HCT116 (cell line): Measurements from ENCODE around the gene DMKN. TPM values are rescaled to one million over a fixed set of nuclear protein-coding genes. Genes with fewer than 3 reads are reported as not detected.

Experiments used
- ATAC-seq: fragments of 200-7000 bp; cut with Tn5 transposase; 2 replicates; pipeline ENCODE4 v1.9.1; 2020; ENCODE audit warnings: mild to moderate bottlenecking, moderate library complexity
- BruUV-seq: library from RNA; stranded (reverse); fragments of 400-500 nt; replicated peaks from 2 replicates; lab custom pipeline; 2021; lab: Mats Ljungman, UMichigan
- CTCF ChIA-PET: fragments of 300-600 bp; sonication (Branson Sonifier 250); formaldehyde crosslinking; loops from one replicate; lab custom pipeline; 2021; ENCODE audit warnings: antibody characterized with exemption; lab: Charles Lee
- POLR2A ChIA-PET: fragments of 300-600, 350-600 bp; sonication (Branson Sonifier 250); formaldehyde crosslinking; loops from one replicate; lab custom pipeline; 2021; ENCODE audit warnings: antibody characterized with exemption; lab: Charles Lee
- RAD21 ChIA-PET, 2 experiments: fragments of 300-600 bp; sonication (Branson Sonifier 250); formaldehyde crosslinking; loops; one replicate each; lab custom pipeline; 2023; ENCODE audit warnings: low total read pairs in 2 of 2; ENCODE audit not compliant: uncharacterized antibody in 2 of 2, unreplicated experiment in 2 of 2, low non-redundant PET in 1 of 2; lab: Charles Lee
- DNase-seq: peaks from one replicate; pipeline ENCODE4 v3.0.0-alpha.2; 2010; ENCODE audit warnings: low read depth, low spot score
- H2AFZ ChIP-seq: fragments of 200-600 bp; shearing (Covaris generic), sonication (generic); 2 replicates; pipeline ENCODE4 v1.6.1; 2017; ENCODE audit warnings: low read depth, mixed run types, mixed read lengths, antibody characterized with exemption, low read length; ENCODE audit not compliant: poor library complexity, severe bottlenecking
- H3K27ac ChIP-seq: 2 replicates; pipeline ENCODE4 v1.5.1; 2012; ENCODE audit warnings: low read depth, low read length
- H3K27me3 ChIP-seq: fragments of 200-600 bp; sonication (generic); 2 replicates; pipeline ENCODE4 v1.6.1; 2016; ENCODE audit warnings: mixed run types, low read length, mixed read lengths; ENCODE audit not compliant: insufficient read depth
- H3K36me3 ChIP-seq, 2 experiments: fragments of 200-500 bp in 1 of 2; fragments of 200-600 bp in 1 of 2; sonication (Bioruptor generic) in 1 of 2; sonication (generic) in 1 of 2; 2 replicates each; pipeline versions ENCODE4 v1.5.1 to v1.6.1; 2014 to 2016; ENCODE audit warnings: low read length in 2 of 2, inconsistent platforms in 1 of 2, mixed read lengths in 1 of 2, mixed run types in 1 of 2; ENCODE audit not compliant: insufficient read depth in 2 of 2, control insufficient read depth in 1 of 2
- H3K4me1 ChIP-seq, 2 experiments: fragments of 200-600 bp in 1 of 2; sonication (generic) in 1 of 2; 2 replicates each; pipeline versions ENCODE4 v1.5.1 to v1.6.1; 2012 to 2017; ENCODE audit warnings: low read length in 2 of 2, inconsistent platforms in 1 of 2, mild to moderate bottlenecking in 1 of 2, mixed read lengths in 1 of 2, mixed run types in 1 of 2, moderate library complexity in 1 of 2; ENCODE audit not compliant: insufficient read depth in 2 of 2, control insufficient read depth in 1 of 2
- H3K4me2 ChIP-seq: fragments of 200-600 bp; sonication (generic); 2 replicates; pipeline ENCODE4 v1.6.1; 2017; ENCODE audit warnings: mixed run types, low read length, mixed read lengths
- H3K4me3 ChIP-seq, 2 experiments: fragments of 200-600 bp in 1 of 2; sonication (generic) in 1 of 2; replicated peaks in 1 of 2; 2 replicates each; pipeline ENCODE4 v1.5.1; 2011 to 2016; ENCODE audit warnings: low read length in 2 of 2, control low read depth in 1 of 2, low read depth in 1 of 2, mild to moderate bottlenecking in 1 of 2, mixed read lengths in 1 of 2, mixed run types in 1 of 2
- H3K79me2 ChIP-seq: fragments of 200-600 bp; sonication (generic); 2 replicates; pipeline ENCODE4 v1.6.1; 2017; ENCODE audit warnings: mild to moderate bottlenecking, mixed run types, low read length, moderate library complexity, mixed read lengths; ENCODE audit not compliant: insufficient read depth
- H3K9ac ChIP-seq: fragments of 200-600 bp; sonication (generic); 2 replicates; pipeline ENCODE4 v1.6.1; 2016; ENCODE audit warnings: low read length, mixed read lengths
- H3K9me2 ChIP-seq: fragments of 200-600 bp; sonication (generic), shearing (Covaris generic); 2 replicates; pipeline ENCODE4 v1.6.1; 2017; ENCODE audit warnings: mixed run types, mild to moderate bottlenecking, moderate library complexity; ENCODE audit not compliant: insufficient read depth
- H3K9me3 ChIP-seq, 2 experiments: fragments of 200-500 bp in 1 of 2; fragments of 200-600 bp in 1 of 2; sonication (Bioruptor generic) in 1 of 2; sonication (generic) in 1 of 2; 2 replicates each; pipeline ENCODE4 v1.6.1; 2014 to 2017; ENCODE audit warnings: low read length in 2 of 2, mixed read lengths in 2 of 2, inconsistent platforms in 1 of 2, low read depth in 1 of 2, mild to moderate bottlenecking in 1 of 2, mixed run types in 1 of 2, moderate library complexity in 1 of 2; ENCODE audit not compliant: control insufficient read depth in 1 of 2, insufficient read depth in 1 of 2
- H4K20me1 ChIP-seq: fragments of 200-600 bp; sonication (generic), shearing (Covaris generic); 2 replicates; pipeline ENCODE4 v1.6.1; 2017; ENCODE audit warnings: mixed run types, mild to moderate bottlenecking, moderate library complexity; ENCODE audit not compliant: insufficient read depth
- CEBPB ChIP-seq: IDR thresholded peaks from 2 replicates; pipeline ENCODE4 v1.6.1; 2012; ENCODE audit warnings: low read depth
- EGR1 ChIP-seq: IDR thresholded peaks from 2 replicates; pipeline ENCODE4 v1.6.1; 2012; ENCODE audit warnings: low read depth
- EZH2 ChIP-seq: fragments of 200-600 bp; sonication (generic); IDR thresholded peaks from 2 replicates; pipeline ENCODE4 v1.6.1; 2017; ENCODE audit warnings: antibody characterized with exemption, mixed run types
- JUND ChIP-seq: IDR thresholded peaks from 2 replicates; pipeline ENCODE4 v1.6.1; 2012
- SP1 ChIP-seq: IDR thresholded peaks from 2 replicates; pipeline ENCODE4 v1.6.1; 2012; ENCODE audit warnings: low read depth
- ZFX ChIP-seq: fragments of 450-650 bp; IDR thresholded peaks from 2 replicates; pipeline ENCODE4 v1.6.1; 2017
- intact Hi-C: fragments of 100-400 bp; cut with micrococcal nuclease; formaldehyde crosslinking; loops from 2 replicates; pipeline ENCODE4 v1.10.0; 2022
- total RNA-seq: library from RNA; stranded (reverse); gene quantifications from one replicate; pipeline ENCODE4 v1.2.1, GENCODE V29; 2021; ENCODE audit not compliant: unreplicated experiment
- TF ChIP-seq, protein P1 (sequence below): IDR thresholded peaks from 2 replicates; pipeline ENCODE4 v1.6.1; 2012
- TF ChIP-seq, protein P2 (sequence below): IDR thresholded peaks from 2 replicates; pipeline ENCODE4 v1.6.1; 2012; ENCODE audit warnings: low read depth
- TF ChIP-seq, protein P3 (sequence below): IDR thresholded peaks from 2 replicates; pipeline ENCODE4 v1.6.1; 2012
- TF ChIP-seq, protein P4 (sequence below): IDR thresholded peaks from 2 replicates; pipeline ENCODE4 v1.6.1; 2011; ENCODE audit warnings: mild to moderate bottlenecking, low read length, moderate library complexity; ENCODE audit not compliant: insufficient replicate concordance; ENCODE audit errors: extremely low read depth

The DMKN gene
- total RNA-seq, 1 experiment from 2014 or later: 246 TPM

DNA sequence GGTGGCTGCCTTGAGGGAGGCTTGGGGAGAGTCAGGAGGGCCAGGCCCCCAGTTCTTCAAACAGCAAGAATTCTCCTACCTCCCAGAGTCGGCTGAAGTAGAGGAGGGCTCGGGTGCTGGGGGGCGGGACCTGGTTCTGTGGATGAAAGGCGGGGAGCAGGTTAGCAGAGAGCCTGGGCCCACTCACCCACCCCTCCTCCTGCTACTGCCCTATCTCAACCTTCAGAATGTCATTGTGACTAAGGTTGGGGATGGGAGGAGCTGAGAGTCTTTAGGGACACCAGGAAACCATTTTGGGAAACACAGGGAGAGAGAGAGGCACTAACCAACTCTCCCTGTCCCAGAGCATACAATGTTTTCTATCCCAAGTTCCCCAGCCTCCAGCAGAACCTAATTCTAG lies 10.7 kb downstream of the DMKN start:
- no peaks in the 10 kb centered on the region for H4K20me1 ChIP-seq
- RAD21 ChIA-PET: no interaction called here
- no peaks in the 10 kb centered on the region for H3K4me1 ChIP-seq
- CTCF ChIA-PET: interaction anchor here (1.3 kb wide), 1 partner anchor 7 kb away, joined by 3 read pairs; no protein-coding TSS in a partner anchor
- no peak overlapping the region for H3K4me3 ChIP-seq
- no peak for DNase-seq
- TF ChIP-seq EZH2: no peak
- TF ChIP-seq CEBPB: no peak
- TF ChIP-seq, protein P1, sequence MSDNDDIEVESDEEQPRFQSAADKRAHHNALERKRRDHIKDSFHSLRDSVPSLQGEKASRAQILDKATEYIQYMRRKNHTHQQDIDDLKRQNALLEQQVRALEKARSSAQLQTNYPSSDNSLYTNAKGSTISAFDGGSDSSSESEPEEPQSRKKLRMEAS: no peak
- TF ChIP-seq SP1: no peak
- TF ChIP-seq ZFX: no peak
- TF ChIP-seq, protein P2, sequence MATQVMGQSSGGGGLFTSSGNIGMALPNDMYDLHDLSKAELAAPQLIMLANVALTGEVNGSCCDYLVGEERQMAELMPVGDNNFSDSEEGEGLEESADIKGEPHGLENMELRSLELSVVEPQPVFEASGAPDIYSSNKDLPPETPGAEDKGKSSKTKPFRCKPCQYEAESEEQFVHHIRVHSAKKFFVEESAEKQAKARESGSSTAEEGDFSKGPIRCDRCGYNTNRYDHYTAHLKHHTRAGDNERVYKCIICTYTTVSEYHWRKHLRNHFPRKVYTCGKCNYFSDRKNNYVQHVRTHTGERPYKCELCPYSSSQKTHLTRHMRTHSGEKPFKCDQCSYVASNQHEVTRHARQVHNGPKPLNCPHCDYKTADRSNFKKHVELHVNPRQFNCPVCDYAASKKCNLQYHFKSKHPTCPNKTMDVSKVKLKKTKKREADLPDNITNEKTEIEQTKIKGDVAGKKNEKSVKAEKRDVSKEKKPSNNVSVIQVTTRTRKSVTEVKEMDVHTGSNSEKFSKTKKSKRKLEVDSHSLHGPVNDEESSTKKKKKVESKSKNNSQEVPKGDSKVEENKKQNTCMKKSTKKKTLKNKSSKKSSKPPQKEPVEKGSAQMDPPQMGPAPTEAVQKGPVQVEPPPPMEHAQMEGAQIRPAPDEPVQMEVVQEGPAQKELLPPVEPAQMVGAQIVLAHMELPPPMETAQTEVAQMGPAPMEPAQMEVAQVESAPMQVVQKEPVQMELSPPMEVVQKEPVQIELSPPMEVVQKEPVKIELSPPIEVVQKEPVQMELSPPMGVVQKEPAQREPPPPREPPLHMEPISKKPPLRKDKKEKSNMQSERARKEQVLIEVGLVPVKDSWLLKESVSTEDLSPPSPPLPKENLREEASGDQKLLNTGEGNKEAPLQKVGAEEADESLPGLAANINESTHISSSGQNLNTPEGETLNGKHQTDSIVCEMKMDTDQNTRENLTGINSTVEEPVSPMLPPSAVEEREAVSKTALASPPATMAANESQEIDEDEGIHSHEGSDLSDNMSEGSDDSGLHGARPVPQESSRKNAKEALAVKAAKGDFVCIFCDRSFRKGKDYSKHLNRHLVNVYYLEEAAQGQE: no peak
- TF ChIP-seq EGR1: no peak
- TF ChIP-seq, protein P3, sequence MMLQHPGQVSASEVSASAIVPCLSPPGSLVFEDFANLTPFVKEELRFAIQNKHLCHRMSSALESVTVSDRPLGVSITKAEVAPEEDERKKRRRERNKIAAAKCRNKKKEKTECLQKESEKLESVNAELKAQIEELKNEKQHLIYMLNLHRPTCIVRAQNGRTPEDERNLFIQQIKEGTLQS: no peak
- TF ChIP-seq, protein P4, sequence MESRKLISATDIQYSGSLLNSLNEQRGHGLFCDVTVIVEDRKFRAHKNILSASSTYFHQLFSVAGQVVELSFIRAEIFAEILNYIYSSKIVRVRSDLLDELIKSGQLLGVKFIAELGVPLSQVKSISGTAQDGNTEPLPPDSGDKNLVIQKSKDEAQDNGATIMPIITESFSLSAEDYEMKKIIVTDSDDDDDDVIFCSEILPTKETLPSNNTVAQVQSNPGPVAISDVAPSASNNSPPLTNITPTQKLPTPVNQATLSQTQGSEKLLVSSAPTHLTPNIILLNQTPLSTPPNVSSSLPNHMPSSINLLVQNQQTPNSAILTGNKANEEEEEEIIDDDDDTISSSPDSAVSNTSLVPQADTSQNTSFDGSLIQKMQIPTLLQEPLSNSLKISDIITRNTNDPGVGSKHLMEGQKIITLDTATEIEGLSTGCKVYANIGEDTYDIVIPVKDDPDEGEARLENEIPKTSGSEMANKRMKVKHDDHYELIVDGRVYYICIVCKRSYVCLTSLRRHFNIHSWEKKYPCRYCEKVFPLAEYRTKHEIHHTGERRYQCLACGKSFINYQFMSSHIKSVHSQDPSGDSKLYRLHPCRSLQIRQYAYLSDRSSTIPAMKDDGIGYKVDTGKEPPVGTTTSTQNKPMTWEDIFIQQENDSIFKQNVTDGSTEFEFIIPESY: no peak
- TF ChIP-seq JUND: no peak
- no peaks in the 10 kb centered on the region for H3K9me2 ChIP-seq
- peaks cover 26% of the 10 kb centered on the region for H3K79me2 ChIP-seq
- ATAC-seq: no peak
- intact Hi-C loops: no loop called here
- no peak overlapping the region for H2AFZ ChIP-seq
- H3K9ac ChIP-seq: no peak overlapping the region
- peaks cover 33 to 44% of the 10 kb centered on the region in 2 experiments; a peak in 3 of 4 replicates for H3K36me3 ChIP-seq
- no peaks in the 10 kb centered on the region for H3K9me3 ChIP-seq
- H3K4me2 ChIP-seq: no peak overlapping the region
- no TSS peak for BruUV-seq
- POLR2A ChIA-PET: no interaction called here
- no peaks in the 10 kb centered on the region for H3K27me3 ChIP-seq
- no peak overlapping the region for H3K27ac ChIP-seq
